ENCODE data around the gene EHBP1. TPM values are rescaled to one million over a fixed set of nuclear protein-coding genes. Genes with fewer than 3 reads are reported as not detected.

Gene EHBP1
- total RNA-seq, 6 donors from 2014 or later = 36.2 to 78.5 (median 43.2) TPM

DNA sequence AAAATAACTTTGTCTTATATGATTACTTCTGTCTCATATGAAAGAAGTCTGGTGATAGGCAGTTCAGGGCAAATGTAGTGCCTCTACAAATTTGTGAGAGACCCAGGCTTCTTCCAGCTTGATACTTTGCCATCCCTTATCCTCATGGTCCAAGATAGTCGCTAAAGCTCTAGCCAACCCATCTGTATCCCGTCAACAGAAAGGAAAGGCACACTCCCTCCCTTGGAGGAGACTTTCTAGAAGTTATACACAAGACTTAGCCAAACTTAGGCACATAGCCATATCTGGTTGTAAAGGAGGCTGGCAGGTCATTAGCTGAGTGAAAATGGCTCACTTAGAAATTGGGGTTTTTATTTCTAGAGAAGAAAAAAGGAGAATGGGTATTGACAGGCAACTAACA is 14.3 kb upstream of the EHBP1 start:
- no peak overlapping the region for H3K27ac ChIP-seq
- no peaks in the 10 kb centered on the region for H3K4me1 ChIP-seq
- TF ChIP-seq POLR2AphosphoS5 (IDR thresholded peaks at IDR 0.05) (no peak), POLR2A (IDR thresholded peaks at IDR 0.05) (no peak), EP300 (IDR thresholded peaks at IDR 0.05) (no peak)
- TF ChIP-seq, protein P1, sequence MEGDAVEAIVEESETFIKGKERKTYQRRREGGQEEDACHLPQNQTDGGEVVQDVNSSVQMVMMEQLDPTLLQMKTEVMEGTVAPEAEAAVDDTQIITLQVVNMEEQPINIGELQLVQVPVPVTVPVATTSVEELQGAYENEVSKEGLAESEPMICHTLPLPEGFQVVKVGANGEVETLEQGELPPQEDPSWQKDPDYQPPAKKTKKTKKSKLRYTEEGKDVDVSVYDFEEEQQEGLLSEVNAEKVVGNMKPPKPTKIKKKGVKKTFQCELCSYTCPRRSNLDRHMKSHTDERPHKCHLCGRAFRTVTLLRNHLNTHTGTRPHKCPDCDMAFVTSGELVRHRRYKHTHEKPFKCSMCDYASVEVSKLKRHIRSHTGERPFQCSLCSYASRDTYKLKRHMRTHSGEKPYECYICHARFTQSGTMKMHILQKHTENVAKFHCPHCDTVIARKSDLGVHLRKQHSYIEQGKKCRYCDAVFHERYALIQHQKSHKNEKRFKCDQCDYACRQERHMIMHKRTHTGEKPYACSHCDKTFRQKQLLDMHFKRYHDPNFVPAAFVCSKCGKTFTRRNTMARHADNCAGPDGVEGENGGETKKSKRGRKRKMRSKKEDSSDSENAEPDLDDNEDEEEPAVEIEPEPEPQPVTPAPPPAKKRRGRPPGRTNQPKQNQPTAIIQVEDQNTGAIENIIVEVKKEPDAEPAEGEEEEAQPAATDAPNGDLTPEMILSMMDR (IDR thresholded peaks at IDR 0.05) = no peak
- H3K27me3 ChIP-seq = no peaks in the 10 kb centered on the region
- ATAC-seq (ENCODE audit: low FRiP score in 2 of 2) (no peak), DNase-seq (no peak)
- 64 to 73% methylated on average over 2 of the region's 2 CpGs for WGBS, 2 donors
- H3K36me3 ChIP-seq = no peaks in the 10 kb centered on the region
- H3K9me3 ChIP-seq = no peaks in the 10 kb centered on the region
- H3K4me3 ChIP-seq = no peak overlapping the region

DNA sequence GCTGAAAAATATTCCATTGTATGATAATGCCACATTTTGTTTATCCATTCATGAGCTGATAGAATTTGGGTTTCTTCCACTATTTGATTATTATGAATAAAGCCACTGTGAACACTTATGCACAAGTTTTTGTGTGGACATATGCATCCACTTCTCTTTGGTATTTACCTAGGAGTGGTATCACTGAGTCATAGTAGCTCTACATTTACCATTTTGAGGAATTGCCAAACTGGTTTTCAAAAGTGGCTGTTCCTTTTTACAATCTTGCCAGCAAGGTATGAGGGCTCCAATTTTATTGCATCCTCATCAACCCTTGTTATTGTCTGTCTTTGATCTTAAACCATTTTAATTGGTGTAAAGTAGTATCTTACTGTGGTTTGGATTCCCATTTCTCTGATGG is 13.3 kb upstream of the EHBP1 start:
- no peaks in the 10 kb centered on the region for H3K27me3 ChIP-seq
- H3K4me1 ChIP-seq = no peaks in the 10 kb centered on the region
- no peak overlapping the region for H3K4me3 ChIP-seq
- H3K27ac ChIP-seq = no peak overlapping the region
- no peak for TF ChIP-seq POLR2AphosphoS5 (IDR thresholded peaks at IDR 0.05)
- TF ChIP-seq, protein P1 (IDR thresholded peaks at IDR 0.05) = no peak
- TF ChIP-seq POLR2A (IDR thresholded peaks at IDR 0.05) = no peak
- H3K9me3 ChIP-seq = no peaks in the 10 kb centered on the region
- ATAC-seq (ENCODE audit: low FRiP score in 2 of 2) (no peak), DNase-seq (no peak)
- H3K36me3 ChIP-seq = no peaks in the 10 kb centered on the region

DNA sequence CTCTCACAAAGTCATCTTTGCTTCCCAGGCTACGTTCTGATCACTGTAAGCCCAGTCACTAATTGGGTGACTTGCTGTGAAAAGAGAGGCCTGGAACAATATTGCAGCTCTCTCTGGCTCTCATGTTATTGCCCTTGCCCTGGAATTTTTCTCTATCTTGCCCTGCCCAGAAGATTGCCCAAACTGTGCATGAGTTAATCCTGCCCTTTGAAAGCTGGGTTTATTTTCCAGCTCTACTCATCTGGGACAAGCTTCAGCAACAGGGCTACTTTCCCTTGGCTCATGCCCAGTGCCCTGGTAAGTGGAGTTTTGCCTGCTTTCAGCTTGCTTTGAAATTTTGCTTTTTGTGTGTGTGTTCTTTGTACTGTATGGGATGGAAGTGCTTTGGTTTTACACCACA is 6.9 kb upstream of the EHBP1 start:
- Histone ChIP-seq H3K9me3 (no peaks in the 10 kb centered on the region), H3K27ac (no peak overlapping the region), H3K27me3 (no peaks in the 10 kb centered on the region), H3K36me3 (no peaks in the 10 kb centered on the region), H3K4me3 (no peak overlapping the region), H3K4me1 (no peaks in the 10 kb centered on the region)
- WGBS, 2 donors = 88 to 95% methylated on average over 1 of the region's 1 CpG
- no peak for DNase-seq
- ATAC-seq (ENCODE audit: low FRiP score in 2 of 2) = no peak
- TF ChIP-seq EP300 (IDR thresholded peaks at IDR 0.05) (no peak), POLR2AphosphoS5 (IDR thresholded peaks at IDR 0.05) (no peak), POLR2A (IDR thresholded peaks at IDR 0.05) (no peak)
- TF ChIP-seq, protein P1 (IDR thresholded peaks at IDR 0.05) = no peak

DNA sequence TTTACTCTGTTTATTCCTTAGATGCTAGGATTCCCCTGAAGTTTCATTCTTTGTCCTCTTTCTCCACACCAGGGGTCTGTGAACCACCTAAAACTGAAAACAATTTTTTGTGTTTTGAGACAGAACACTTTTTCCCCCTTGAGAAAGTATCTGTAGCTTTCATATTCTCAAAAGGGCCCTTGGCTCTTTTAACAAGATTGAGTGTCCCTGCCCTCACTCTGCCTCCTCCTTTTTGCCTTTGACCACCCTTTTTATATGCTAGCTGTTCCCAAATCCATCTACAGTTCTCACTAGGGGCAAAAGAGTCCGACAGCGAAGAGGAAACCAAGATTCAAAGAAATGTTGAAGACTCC is 883 bp upstream of the EHBP1 start:
- Histone ChIP-seq H3K4me1 (peaks cover 14 to 28% (median 24%) of the 10 kb centered on the region in 4 donors), H3K27ac (peak overlapping the region; percentile 60 to 96 (median 91)), H3K27me3 (no peaks in the 10 kb centered on the region), H3K36me3 (no peaks in the 10 kb centered on the region), H3K4me3 (peak overlapping the region; percentile 60 to 97 (median 96)), H3K9me3 (no peaks in the 10 kb centered on the region)
- 8 to 13% methylated on average over 2 of the region's 2 CpGs for WGBS, 2 donors
- ATAC-seq (ENCODE audit: low FRiP score in 2 of 2) = no peak
- TF ChIP-seq POLR2A (IDR thresholded peaks at IDR 0.05) = no peak
- TF ChIP-seq, protein P1 (IDR thresholded peaks at IDR 0.05) = no peak
- TF ChIP-seq EP300 (IDR thresholded peaks at IDR 0.05) = no peak
- TF ChIP-seq POLR2AphosphoS5 (IDR thresholded peaks at IDR 0.05) = no peak
- DNase-seq = no peak

DNA sequence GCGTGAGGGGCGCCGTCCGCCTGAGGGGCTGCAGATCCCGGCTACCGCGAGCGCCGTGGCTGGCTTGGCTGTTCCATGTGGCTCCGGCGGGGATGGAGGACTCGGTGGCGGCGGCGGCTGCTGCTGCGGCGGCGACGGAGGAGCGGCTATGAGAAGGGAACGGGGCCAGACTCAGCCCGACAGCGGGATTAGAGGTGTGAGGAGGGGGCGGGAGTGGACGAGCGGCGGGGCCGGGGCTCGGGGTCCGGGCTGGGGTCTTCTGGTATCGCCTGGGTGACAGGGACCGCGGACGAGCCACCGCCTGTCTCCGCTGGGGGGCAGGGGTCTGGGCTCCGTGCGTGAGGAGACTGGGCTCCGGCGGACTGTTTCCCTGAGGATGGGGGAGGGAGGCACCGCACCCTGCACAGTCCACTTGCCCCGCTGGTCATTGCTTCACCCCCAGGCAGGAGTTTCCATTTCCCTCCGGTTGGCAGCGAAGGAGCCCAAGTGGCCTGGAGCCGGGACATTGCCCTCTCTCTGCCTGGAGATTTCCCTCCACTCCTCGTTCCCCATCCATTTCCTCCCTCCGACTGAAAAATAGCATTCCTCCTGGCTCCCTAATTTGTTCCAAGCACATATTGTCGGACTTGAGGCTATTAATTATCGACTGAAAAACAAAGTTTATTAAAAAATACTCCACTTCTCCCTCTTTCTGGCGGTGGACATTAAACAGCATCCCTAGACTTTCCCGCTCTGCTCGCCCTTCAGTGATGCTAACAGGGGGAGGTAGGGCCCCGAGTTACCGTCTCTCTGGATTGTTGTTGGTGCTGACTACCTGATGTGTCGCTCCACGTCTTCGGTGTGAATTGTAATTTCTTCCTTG is 577 bp downstream of the EHBP1 start:
- peaks cover 14 to 28% (median 24%) of the 10 kb centered on the region in 4 donors for H3K4me1 ChIP-seq
- TF ChIP-seq, protein P1 (IDR thresholded peaks at IDR 0.05) = peak in 5 of 6 experiments; percentile 20 to 54 (median 29)
- no peak for TF ChIP-seq POLR2AphosphoS5 (IDR thresholded peaks at IDR 0.05)
- no peak for TF ChIP-seq EP300 (IDR thresholded peaks at IDR 0.05)
- TF ChIP-seq POLR2A (IDR thresholded peaks at IDR 0.05) = peak in 1 of 4 donors; percentile 22
- ATAC-seq (ENCODE audit: low FRiP score in 2 of 2) (peak; percentile 62 to 66), DNase-seq (peak; percentile 77 to 92)
- H3K9me3 ChIP-seq = no peaks in the 10 kb centered on the region
- no peaks in the 10 kb centered on the region for H3K27me3 ChIP-seq
- H3K27ac ChIP-seq = peak overlapping the region; percentile 88 to 96 (median 92)
- H3K4me3 ChIP-seq = peak overlapping the region; percentile 84 to 97 (median 96)
- H3K36me3 ChIP-seq = no peaks in the 10 kb centered on the region
- 3 to 6% methylated on average over 26 to 55 of the region's 57 CpGs for WGBS, 2 donors

Measured in upper lobe of left lung (tissue), 6 donors.